T-helper 2 cell treated with Interferon-gamma antibody and Interleukin-4, amounts not matched to agents 5 μg/mL and 100 μg/mL, for 36 hours (primary cell): ENCODE measurements around the gene PACSIN1.

ENCODE experiments used
- DNase-seq: peaks from one replicate; pipeline ENCODE4 v3.0.0; 2021; ENCODE audit warnings: low spot score
- H3K27ac Mint-ChIP-seq: one replicate; pipeline ENCODE4 v1.8.0; 2021; ENCODE audit warnings: mild to moderate bottlenecking, mixed read lengths
- H3K27me3 Mint-ChIP-seq: one replicate; pipeline ENCODE4 v1.8.0; 2021; ENCODE audit warnings: low read depth, mixed read lengths
- H3K36me3 Mint-ChIP-seq: one replicate; pipeline ENCODE4 v1.8.0; 2021; ENCODE audit warnings: low read depth, mixed read lengths
- H3K4me1 Mint-ChIP-seq: one replicate; pipeline ENCODE4 v1.8.0; 2021; ENCODE audit warnings: low read depth, mixed read lengths
- H3K4me3 Mint-ChIP-seq: one replicate; pipeline ENCODE4 v1.8.0; 2022; ENCODE audit warnings: mild to moderate bottlenecking, moderate library complexity, mixed read lengths
- H3K9me3 Mint-ChIP-seq: one replicate; pipeline ENCODE4 v1.8.0; 2021; ENCODE audit warnings: mixed read lengths

The PACSIN1 gene

GRCh38 chr6:34510299-34510698 lies 44.4 kb downstream of the PACSIN1 start:
- H3K36me3 Mint-ChIP-seq, result no peaks in the 10 kb centered on the region
- DNase-seq, result no peak
- peaks cover 11% of the 10 kb centered on the region for H3K27me3 Mint-ChIP-seq
- no peak overlapping the region for H3K4me3 Mint-ChIP-seq
- no peak overlapping the region for H3K27ac Mint-ChIP-seq
- H3K4me1 Mint-ChIP-seq, result no peaks in the 10 kb centered on the region
- peaks cover 6% of the 10 kb centered on the region for H3K9me3 Mint-ChIP-seq

- H3K4me1 Mint-ChIP-seq, result no peaks in the 10 kb centered on the region
- peaks cover 6% of the 10 kb centered on the region for H3K9me3 Mint-ChIP-seq
These were observed 45.5 kb downstream of the PACSIN1 start for GRCh38 chr6:34511214-34511914.

GRCh38 chr6:34511915-34512737 lies 46.2 kb downstream of the PACSIN1 start:
- H3K4me3 Mint-ChIP-seq, result no peak overlapping the region

More at GRCh38 chr6:34511214-34511914, 45.5 kb downstream of the PACSIN1 start:
- peaks cover 11% of the 10 kb centered on the region for H3K27me3 Mint-ChIP-seq
- no peak overlapping the region for H3K4me3 Mint-ChIP-seq
- H3K27ac Mint-ChIP-seq, result no peak overlapping the region
- no peak for DNase-seq
- no peaks in the 10 kb centered on the region for H3K36me3 Mint-ChIP-seq

GRCh38 chr6:34512738-34513115 lies 46.9 kb downstream of the PACSIN1 start:
- no peak overlapping the region for H3K27ac Mint-ChIP-seq
- peaks cover 6% of the 10 kb centered on the region for H3K9me3 Mint-ChIP-seq
- H3K27me3 Mint-ChIP-seq, result peaks cover 11% of the 10 kb centered on the region
- no peaks in the 10 kb centered on the region for H3K36me3 Mint-ChIP-seq
- H3K4me3 Mint-ChIP-seq, result no peak overlapping the region
- H3K4me1 Mint-ChIP-seq, result no peaks in the 10 kb centered on the region
- no peak for DNase-seq

More at GRCh38 chr6:34511915-34512737, 46.2 kb downstream of the PACSIN1 start:
- no peak for DNase-seq
- H3K27ac Mint-ChIP-seq, result no peak overlapping the region
- no peaks in the 10 kb centered on the region for H3K36me3 Mint-ChIP-seq
- H3K27me3 Mint-ChIP-seq, result peaks cover 11% of the 10 kb centered on the region
- peaks cover 6% of the 10 kb centered on the region for H3K9me3 Mint-ChIP-seq
- no peaks in the 10 kb centered on the region for H3K4me1 Mint-ChIP-seq

GRCh38 chr6:34513646-34514045 lies 47.8 kb downstream of the PACSIN1 start:
- no peak overlapping the region for H3K27ac Mint-ChIP-seq
- no peak overlapping the region for H3K4me3 Mint-ChIP-seq
- H3K4me1 Mint-ChIP-seq, result no peaks in the 10 kb centered on the region
- peaks cover 11% of the 10 kb centered on the region for H3K27me3 Mint-ChIP-seq
- DNase-seq, result no peak
- no peaks in the 10 kb centered on the region for H3K36me3 Mint-ChIP-seq
- H3K9me3 Mint-ChIP-seq, result peaks cover 6% of the 10 kb centered on the region

- no peak overlapping the region for H3K27ac Mint-ChIP-seq
- peaks cover 6% of the 10 kb centered on the region for H3K9me3 Mint-ChIP-seq
- DNase-seq, result no peak
- H3K4me3 Mint-ChIP-seq, result no peak overlapping the region
- H3K4me1 Mint-ChIP-seq, result no peaks in the 10 kb centered on the region
- H3K27me3 Mint-ChIP-seq, result peaks cover 11% of the 10 kb centered on the region
- no peaks in the 10 kb centered on the region for H3K36me3 Mint-ChIP-seq
These were observed 48.2 kb downstream of the PACSIN1 start for GRCh38 chr6:34514112-34514511.

GRCh38 chr6:34514593-34515472 lies 49.0 kb downstream of the PACSIN1 start:
- Mint-ChIP-seq H3K36me3 (no peaks in the 10 kb centered on the region), H3K4me3 (no peak overlapping the region), H3K27me3 (peaks cover 11% of the 10 kb centered on the region), H3K27ac (no peak overlapping the region), H3K9me3 (peaks cover 6% of the 10 kb centered on the region), H3K4me1 (no peaks in the 10 kb centered on the region)
- no peak for DNase-seq

- Mint-ChIP-seq H3K27me3 (peaks cover 11% of the 10 kb centered on the region), H3K36me3 (no peaks in the 10 kb centered on the region), H3K27ac (no peak overlapping the region), H3K4me1 (no peaks in the 10 kb centered on the region), H3K4me3 (no peak overlapping the region), H3K9me3 (no peaks in the 10 kb centered on the region)
- no peak for DNase-seq
These were observed 49.9 kb downstream of the PACSIN1 start for GRCh38 chr6:34515473-34516387.

GRCh38 chr6:34516391-34517324 lies 50.8 kb downstream of the PACSIN1 start:
- Mint-ChIP-seq H3K27ac (no peak overlapping the region), H3K4me3 (no peak overlapping the region), H3K9me3 (no peaks in the 10 kb centered on the region), H3K27me3 (peaks cover 11% of the 10 kb centered on the region), H3K36me3 (no peaks in the 10 kb centered on the region), H3K4me1 (no peaks in the 10 kb centered on the region)
- DNase-seq, result no peak

GRCh38 chr6:34517461-34517881 lies 51.6 kb downstream of the PACSIN1 start:
- DNase-seq, result no peak
- no peaks in the 10 kb centered on the region for H3K4me1 Mint-ChIP-seq
- H3K27ac Mint-ChIP-seq, result no peak overlapping the region
- no peak overlapping the region for H3K4me3 Mint-ChIP-seq
- H3K27me3 Mint-ChIP-seq, result peaks cover 11% of the 10 kb centered on the region
- no peaks in the 10 kb centered on the region for H3K9me3 Mint-ChIP-seq
- no peaks in the 10 kb centered on the region for H3K36me3 Mint-ChIP-seq

GRCh38 chr6:34517966-34518365 lies 52.1 kb downstream of the PACSIN1 start:
- no peaks in the 10 kb centered on the region for H3K4me1 Mint-ChIP-seq
- DNase-seq, result no peak
- H3K9me3 Mint-ChIP-seq, result no peaks in the 10 kb centered on the region
- H3K27ac Mint-ChIP-seq, result no peak overlapping the region
- no peak overlapping the region for H3K4me3 Mint-ChIP-seq
- peaks cover 10% of the 10 kb centered on the region for H3K27me3 Mint-ChIP-seq
- no peaks in the 10 kb centered on the region for H3K36me3 Mint-ChIP-seq

GRCh38 chr6:34518669-34519365 lies 52.9 kb downstream of the PACSIN1 start:
- no peaks in the 10 kb centered on the region for H3K36me3 Mint-ChIP-seq
- H3K4me3 Mint-ChIP-seq, result no peak overlapping the region

More at GRCh38 chr6:34518669-34519365, 52.9 kb downstream of the PACSIN1 start:
- Mint-ChIP-seq H3K9me3 (no peaks in the 10 kb centered on the region), H3K27me3 (peaks cover 8% of the 10 kb centered on the region), H3K4me1 (no peaks in the 10 kb centered on the region), H3K27ac (no peak overlapping the region)
- no peak for DNase-seq
